Measurements from ENCODE around the gene AFF3. TPM values are rescaled to one million over a fixed set of nuclear protein-coding genes. Genes with fewer than 3 reads are reported as not detected.

Gene AFF3
- total and polyA plus RNA-seq, 3 donors from 2014 or later: 18.0 to 34.4 (median 27.1) TPM

DNA sequence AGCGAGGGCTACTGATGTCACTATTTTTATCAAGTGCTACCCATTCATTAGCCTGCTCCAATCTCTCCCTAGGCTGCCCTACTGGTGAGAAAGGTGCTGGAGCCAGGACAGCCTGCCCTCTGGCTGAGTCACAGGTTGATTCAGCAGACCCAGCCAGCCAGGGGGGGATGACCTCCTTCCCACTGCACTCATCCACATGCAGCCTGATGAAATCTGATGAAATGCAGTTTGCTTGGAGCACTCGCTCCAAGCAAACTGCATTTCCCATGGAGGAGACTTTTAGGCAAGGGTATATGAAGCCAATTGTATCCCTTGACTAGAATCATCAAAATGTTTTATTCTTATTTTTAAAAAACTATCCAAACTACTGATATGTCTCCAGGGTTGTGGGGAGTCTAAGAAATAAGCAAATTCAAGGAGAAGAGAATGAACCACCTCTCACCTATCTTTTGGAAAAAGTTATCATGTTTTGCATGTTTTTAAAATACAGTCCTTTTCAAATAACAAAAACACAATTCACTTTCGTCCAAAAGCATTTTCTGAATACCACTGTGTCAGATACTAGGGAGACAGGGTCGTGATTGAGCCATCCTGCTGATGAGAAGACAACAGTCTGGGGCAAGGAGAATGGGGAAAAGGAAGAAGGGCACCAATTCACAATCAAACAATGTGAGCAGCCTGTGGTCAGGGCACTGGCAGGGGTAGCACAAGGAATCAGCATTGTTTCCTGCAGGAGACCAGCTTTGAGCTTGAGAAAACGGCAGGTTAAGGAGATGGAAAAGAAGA, 128.3 kb downstream of the AFF3 start:
- WGBS, 2 donors: 80 to 82% methylated on average over 5 of the region's 5 CpGs
- no peak for DNase-seq
- intact Hi-C loops (cut with DNase I; ENCODE audit: low total_unique reads): no loop called here
- TF ChIP-seq, protein P1, sequence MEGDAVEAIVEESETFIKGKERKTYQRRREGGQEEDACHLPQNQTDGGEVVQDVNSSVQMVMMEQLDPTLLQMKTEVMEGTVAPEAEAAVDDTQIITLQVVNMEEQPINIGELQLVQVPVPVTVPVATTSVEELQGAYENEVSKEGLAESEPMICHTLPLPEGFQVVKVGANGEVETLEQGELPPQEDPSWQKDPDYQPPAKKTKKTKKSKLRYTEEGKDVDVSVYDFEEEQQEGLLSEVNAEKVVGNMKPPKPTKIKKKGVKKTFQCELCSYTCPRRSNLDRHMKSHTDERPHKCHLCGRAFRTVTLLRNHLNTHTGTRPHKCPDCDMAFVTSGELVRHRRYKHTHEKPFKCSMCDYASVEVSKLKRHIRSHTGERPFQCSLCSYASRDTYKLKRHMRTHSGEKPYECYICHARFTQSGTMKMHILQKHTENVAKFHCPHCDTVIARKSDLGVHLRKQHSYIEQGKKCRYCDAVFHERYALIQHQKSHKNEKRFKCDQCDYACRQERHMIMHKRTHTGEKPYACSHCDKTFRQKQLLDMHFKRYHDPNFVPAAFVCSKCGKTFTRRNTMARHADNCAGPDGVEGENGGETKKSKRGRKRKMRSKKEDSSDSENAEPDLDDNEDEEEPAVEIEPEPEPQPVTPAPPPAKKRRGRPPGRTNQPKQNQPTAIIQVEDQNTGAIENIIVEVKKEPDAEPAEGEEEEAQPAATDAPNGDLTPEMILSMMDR (IDR thresholded peaks at IDR 0.05): no peak
- no peak for TF ChIP-seq POLR2A (IDR thresholded peaks at IDR 0.05)
- no peak overlapping the region for H3K4me3 ChIP-seq
- no peaks in the 10 kb centered on the region for H3K27me3 ChIP-seq
- H3K4me1 ChIP-seq: no peaks in the 10 kb centered on the region
- no peaks in the 10 kb centered on the region for H3K36me3 ChIP-seq (ENCODE audit: low read depth, missing control alignments)
- H3K9me3 ChIP-seq: no peaks in the 10 kb centered on the region
- H3K27ac ChIP-seq: no peak overlapping the region

DNA sequence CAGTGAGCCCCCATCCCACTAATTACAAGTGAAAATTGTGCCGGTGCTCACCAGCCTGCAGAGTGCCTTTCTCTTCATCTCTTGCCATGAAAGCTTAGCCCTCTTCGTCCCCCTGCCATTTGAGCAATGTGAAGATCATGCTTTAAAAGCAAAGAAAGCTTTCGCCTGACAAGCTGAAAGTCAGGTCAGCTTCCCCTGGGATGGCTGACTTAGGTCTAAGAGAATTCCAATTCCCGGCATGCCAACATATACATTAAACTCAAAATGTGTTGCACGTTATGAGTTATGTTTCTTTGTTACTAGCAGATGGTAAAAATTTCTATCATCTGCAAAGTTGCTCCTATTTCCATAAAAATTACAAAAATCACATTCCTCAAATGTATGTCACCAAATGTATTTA, 129.8 kb downstream of the AFF3 start:
- no peak for TF ChIP-seq POLR2A (IDR thresholded peaks at IDR 0.05)
- TF ChIP-seq, protein P1 (IDR thresholded peaks at IDR 0.05): no peak
- no peaks in the 10 kb centered on the region for H3K36me3 ChIP-seq (ENCODE audit: low read depth, missing control alignments)
- no peaks in the 10 kb centered on the region for H3K4me1 ChIP-seq
- H3K4me3 ChIP-seq: no peak overlapping the region
- no peak overlapping the region for H3K27ac ChIP-seq
- no peaks in the 10 kb centered on the region for H3K9me3 ChIP-seq
- H3K27me3 ChIP-seq: no peaks in the 10 kb centered on the region
- DNase-seq: no peak
- intact Hi-C loops (cut with DNase I; ENCODE audit: low total_unique reads): no loop called here
- WGBS, 2 donors: 87 to 94% methylated on average over 5 of the region's 5 CpGs

DNA sequence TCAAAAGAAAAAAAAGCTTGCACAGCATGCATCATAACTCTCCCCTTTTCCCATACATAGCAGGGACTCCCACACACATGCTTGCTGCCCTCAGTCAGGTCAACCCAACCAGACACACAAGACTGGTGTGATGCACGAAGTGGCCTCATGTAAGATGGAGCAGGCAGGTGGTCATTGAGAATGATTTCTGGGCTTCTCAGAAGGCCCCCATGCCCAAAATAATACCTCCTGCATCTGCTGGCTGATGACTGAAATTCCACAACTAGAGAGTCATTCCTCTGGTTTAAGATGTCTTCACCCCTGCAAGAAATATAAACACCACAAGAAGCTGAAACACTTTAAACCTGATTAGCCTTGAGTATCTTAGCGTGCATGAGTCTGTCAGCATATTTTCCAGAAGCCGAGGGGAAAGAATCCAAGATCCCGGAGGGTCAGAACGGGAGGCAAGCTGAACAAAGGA, 131.1 kb downstream of the AFF3 start:
- H3K9me3 ChIP-seq: no peaks in the 10 kb centered on the region
- no peak for TF ChIP-seq POLR2A (IDR thresholded peaks at IDR 0.05)
- TF ChIP-seq, protein P1 (IDR thresholded peaks at IDR 0.05): no peak
- DNase-seq: no peak
- H3K27ac ChIP-seq: no peak overlapping the region
- WGBS, 2 donors: 57 to 61% methylated on average over 5 of the region's 5 CpGs
- no peaks in the 10 kb centered on the region for H3K36me3 ChIP-seq (ENCODE audit: low read depth, missing control alignments)
- H3K4me1 ChIP-seq: no peaks in the 10 kb centered on the region
- no peaks in the 10 kb centered on the region for H3K27me3 ChIP-seq
- intact Hi-C loops (cut with DNase I; ENCODE audit: low total_unique reads): no loop called here
- H3K4me3 ChIP-seq: no peak overlapping the region

DNA sequence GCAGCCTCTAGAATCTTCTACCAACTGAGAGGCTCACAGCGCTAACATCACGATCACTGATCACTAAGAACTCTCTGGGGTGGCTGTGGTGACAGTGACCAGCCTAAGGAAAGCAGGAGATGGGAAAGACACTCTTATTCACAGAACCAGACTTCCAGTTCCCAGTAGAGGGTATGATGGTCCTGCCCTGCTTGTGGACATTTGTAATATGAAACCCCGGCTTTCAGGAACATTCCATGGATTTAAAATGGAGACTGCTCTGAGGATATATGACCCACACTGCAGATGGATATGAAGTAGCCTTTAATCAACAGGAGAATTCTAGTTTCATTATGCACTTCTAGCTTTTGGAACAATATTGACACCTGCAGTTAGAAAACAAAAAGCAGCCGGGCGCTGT, 131.8 kb downstream of the AFF3 start:
- H3K4me3 ChIP-seq: no peak overlapping the region
- TF ChIP-seq, protein P1 (IDR thresholded peaks at IDR 0.05): no peak
- no peak for TF ChIP-seq POLR2A (IDR thresholded peaks at IDR 0.05)
- H3K27ac ChIP-seq: no peak overlapping the region
- WGBS, 2 donors: 94 to 97% methylated on average over 5 of the region's 5 CpGs
- intact Hi-C loops (cut with DNase I; ENCODE audit: low total_unique reads): no loop called here
- no peaks in the 10 kb centered on the region for H3K4me1 ChIP-seq
- H3K9me3 ChIP-seq: no peaks in the 10 kb centered on the region
- H3K27me3 ChIP-seq: no peaks in the 10 kb centered on the region
- H3K36me3 ChIP-seq (ENCODE audit: low read depth, missing control alignments): no peaks in the 10 kb centered on the region
- no peak for DNase-seq

DNA sequence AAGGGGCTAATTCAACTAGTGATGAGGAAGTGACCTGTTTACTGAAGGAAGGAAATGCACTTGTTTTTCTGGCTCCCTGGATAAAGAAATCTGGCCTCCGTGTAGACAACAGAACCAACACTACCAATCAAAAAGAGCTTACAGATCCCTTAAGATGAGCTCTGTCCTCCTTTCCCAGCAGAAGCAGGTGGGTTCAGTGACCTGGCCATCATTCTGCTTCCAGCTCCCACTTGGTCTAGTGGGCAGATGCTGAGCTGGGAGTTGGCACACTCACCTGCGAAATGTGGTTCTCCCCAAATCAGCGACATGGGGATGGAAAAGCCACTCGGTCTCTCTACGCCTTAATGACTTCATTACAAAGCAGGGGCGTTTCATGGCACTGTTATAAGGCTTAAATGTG, 132.6 kb downstream of the AFF3 start:
- H3K9me3 ChIP-seq: no peaks in the 10 kb centered on the region
- TF ChIP-seq POLR2A (IDR thresholded peaks at IDR 0.05): no peak
- TF ChIP-seq, protein P1 (IDR thresholded peaks at IDR 0.05): no peak
- no peak overlapping the region for H3K27ac ChIP-seq
- no peaks in the 10 kb centered on the region for H3K4me1 ChIP-seq
- WGBS, 2 donors: 91 to 92% methylated on average over 6 of the region's 6 CpGs
- H3K4me3 ChIP-seq: no peak overlapping the region
- no peaks in the 10 kb centered on the region for H3K36me3 ChIP-seq (ENCODE audit: low read depth, missing control alignments)
- no peak for DNase-seq
- H3K27me3 ChIP-seq: no peaks in the 10 kb centered on the region
- intact Hi-C loops (cut with DNase I; ENCODE audit: low total_unique reads): no loop called here
